ENCODE measurements around the gene PYGB.
"Not testable (repeated sequence)": the region's sequence is repeated elsewhere in the genome, so short reads cannot be mapped to it uniquely, and the experiment has no call there.

The PYGB gene

DNA sequence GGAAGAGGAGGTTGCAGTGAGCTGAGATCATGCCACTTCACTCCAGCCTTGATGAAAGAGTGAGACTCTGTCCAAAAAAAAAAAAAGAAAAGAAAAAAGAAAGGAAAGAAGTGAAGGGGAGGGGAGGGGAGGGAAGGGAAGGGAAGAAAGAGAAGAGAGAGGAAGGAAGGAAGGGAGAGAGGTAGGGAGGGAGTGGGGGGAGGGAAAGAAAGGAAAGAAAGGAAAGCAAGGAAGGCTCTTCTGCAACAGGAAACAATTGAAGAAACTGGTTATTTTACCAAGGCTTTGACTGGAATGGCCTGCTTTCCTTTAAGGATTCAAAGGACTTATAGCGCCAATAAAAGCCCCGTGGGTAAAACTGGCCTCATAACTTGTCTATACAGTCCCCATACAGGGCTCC lies 78.1 kb downstream of the PYGB start:
- TF ChIP-seq, protein P1, sequence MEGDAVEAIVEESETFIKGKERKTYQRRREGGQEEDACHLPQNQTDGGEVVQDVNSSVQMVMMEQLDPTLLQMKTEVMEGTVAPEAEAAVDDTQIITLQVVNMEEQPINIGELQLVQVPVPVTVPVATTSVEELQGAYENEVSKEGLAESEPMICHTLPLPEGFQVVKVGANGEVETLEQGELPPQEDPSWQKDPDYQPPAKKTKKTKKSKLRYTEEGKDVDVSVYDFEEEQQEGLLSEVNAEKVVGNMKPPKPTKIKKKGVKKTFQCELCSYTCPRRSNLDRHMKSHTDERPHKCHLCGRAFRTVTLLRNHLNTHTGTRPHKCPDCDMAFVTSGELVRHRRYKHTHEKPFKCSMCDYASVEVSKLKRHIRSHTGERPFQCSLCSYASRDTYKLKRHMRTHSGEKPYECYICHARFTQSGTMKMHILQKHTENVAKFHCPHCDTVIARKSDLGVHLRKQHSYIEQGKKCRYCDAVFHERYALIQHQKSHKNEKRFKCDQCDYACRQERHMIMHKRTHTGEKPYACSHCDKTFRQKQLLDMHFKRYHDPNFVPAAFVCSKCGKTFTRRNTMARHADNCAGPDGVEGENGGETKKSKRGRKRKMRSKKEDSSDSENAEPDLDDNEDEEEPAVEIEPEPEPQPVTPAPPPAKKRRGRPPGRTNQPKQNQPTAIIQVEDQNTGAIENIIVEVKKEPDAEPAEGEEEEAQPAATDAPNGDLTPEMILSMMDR (IDR thresholded peaks at IDR 0.05; ENCODE audit: low read depth, low read length): no peak
- no peak overlapping the region for H3K4me3 ChIP-seq (replicated peaks in 1 of 2; ENCODE audit: low read depth in 2 of 2, low read length in 2 of 2)
- DNase-seq (ENCODE audit: low read depth in 2 of 2): no peak

DNA sequence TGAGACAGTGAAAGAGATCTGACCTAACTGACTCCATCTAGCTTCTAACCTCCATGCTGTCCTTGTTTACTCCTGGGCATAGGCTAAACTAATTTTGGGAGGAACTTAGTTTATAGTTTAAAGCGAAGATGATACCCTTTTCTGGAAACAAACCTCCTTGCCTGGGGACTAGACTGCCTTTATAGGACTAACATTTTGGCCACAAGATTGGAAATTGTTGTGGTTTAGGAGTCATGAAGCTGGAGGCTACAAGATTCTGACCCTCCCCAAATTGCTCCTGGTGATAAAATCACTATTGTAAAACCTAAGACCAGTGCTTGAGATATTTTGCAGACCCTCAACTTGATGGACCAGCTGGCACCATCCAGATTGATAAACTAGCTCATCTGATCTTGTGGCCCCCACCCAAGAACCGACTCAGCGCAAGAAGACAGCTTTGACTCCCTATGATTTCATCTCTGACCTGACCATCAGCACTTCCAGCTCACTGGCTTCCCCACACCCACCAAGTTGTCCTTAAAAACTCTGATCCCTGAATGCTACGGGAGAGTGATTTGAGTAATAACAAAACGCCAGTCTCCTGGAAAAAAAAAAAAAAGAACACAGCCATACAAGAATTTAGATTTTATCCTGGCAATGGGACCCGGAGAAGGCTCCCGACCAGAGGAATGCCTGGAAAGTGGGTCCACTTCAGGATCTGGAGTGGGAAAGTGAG lies 79.8 kb downstream of the PYGB start:
- no peak overlapping the region for H3K4me3 ChIP-seq (replicated peaks in 1 of 2; ENCODE audit: low read depth in 2 of 2, low read length in 2 of 2)
- TF ChIP-seq, protein P1 (IDR thresholded peaks at IDR 0.05; ENCODE audit: low read depth, low read length): no peak
- DNase-seq (ENCODE audit: low read depth in 2 of 2): no peak

DNA sequence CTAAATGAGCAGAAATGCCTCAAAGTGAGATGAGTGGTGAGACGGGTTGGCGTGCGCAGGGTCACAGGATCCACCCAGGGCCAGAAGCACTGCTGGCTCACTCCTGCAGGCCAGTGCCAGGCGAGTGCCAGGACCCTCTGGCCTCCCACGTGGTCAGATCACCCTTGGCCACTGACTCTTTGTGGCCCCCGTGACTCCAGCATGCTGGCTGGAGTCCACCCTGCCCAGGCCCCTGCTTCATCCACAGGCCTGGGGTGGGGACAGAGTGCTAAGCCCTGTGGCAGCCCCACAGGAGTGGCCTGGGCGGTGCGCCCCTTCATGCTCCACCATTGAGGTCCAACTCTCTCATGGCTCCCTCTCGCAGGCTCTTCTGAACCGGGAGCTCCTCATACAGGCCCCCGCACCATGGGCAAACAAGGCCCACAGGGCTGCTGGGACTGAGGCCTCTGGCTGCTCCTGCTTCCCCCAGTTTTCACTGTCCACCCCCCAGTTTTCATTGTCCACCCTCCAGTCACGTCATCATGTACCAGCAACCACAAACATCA lies 81.1 kb downstream of the PYGB start:
- no peak overlapping the region for H3K4me3 ChIP-seq (replicated peaks in 1 of 2; ENCODE audit: low read depth in 2 of 2, low read length in 2 of 2)
- DNase-seq (ENCODE audit: low read depth in 2 of 2): no peak
- TF ChIP-seq, protein P1 (IDR thresholded peaks at IDR 0.05; ENCODE audit: low read depth, low read length): no peak

GRCh38 chr20:25334972-25335371 lies 87.1 kb downstream of the PYGB start:
- H3K4me3 ChIP-seq (replicated peaks in 1 of 2; ENCODE audit: low read depth in 2 of 2, low read length in 2 of 2); DNase-seq (ENCODE audit: low read depth in 2 of 2): not testable (repeated sequence)

GRCh38 chr20:25336561-25337422 lies 88.9 kb downstream of the PYGB start:
- no peak overlapping the region for H3K4me3 ChIP-seq (replicated peaks in 1 of 2; ENCODE audit: low read depth in 2 of 2, low read length in 2 of 2)
- DNase-seq (ENCODE audit: low read depth in 2 of 2): peak; percentile 21 to 66
- TF ChIP-seq, protein P1 (IDR thresholded peaks at IDR 0.05; ENCODE audit: low read depth, low read length): peak; percentile 17

DNA sequence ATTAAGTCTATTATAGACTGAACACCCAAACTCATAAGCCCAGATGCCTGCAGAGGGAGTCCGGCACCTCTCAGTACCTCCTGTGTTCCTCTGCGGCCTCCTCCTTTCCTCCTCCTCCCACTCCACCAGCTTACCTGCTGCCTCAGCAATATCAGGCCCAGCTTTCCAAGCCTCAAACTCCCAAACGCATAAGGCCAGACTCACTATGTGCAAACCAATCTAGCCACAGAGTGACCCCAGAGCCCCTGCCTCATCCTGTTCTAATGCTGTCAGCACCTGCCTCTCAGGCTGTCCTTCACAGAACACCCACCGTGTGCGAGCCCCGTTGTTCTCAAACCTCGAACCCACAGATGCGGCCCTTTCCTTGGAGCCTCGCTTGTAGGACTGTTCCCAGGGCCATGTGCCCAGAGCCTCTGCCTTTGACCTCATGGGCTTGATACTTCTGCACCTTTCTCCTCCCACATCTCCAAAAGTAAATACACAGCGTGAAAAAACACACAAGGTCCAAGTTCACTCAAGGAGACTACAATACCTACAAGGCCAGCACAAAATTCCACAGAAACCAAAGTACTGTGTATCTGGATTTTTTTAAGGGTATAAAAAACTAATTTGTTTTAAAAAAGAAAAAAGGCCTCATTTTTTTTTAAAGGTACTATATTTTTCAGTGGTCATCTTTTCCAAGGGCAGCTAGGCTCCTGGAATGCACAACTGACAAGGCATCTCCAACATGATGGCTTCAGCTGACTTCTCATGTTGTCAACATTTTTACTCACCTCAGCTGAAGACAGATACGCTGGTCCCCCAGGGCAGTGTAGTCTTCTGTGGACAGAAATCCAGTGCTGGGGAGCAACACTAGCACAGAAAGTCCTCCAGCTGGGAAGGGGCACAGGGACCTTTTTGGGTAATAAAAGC lies 90.5 kb downstream of the PYGB start:
- no peak overlapping the region for H3K4me3 ChIP-seq (replicated peaks in 1 of 2; ENCODE audit: low read depth in 2 of 2, low read length in 2 of 2)
- no peak for DNase-seq (ENCODE audit: low read depth in 2 of 2)
- TF ChIP-seq, protein P1 (IDR thresholded peaks at IDR 0.05; ENCODE audit: low read depth, low read length): no peak

Data from cardiac fibroblast (primary cell).